ENCODE data around the gene ZNF107.

The ZNF107 gene

GRCh38 chr7:64665980-64666662, at the start of gene ZNF107:
Gene ZNF107 (plus strand): TSS chr7:64666133. CDS start chr7:64666283, 150 bp downstream.
- TF ChIP-seq, protein P1, sequence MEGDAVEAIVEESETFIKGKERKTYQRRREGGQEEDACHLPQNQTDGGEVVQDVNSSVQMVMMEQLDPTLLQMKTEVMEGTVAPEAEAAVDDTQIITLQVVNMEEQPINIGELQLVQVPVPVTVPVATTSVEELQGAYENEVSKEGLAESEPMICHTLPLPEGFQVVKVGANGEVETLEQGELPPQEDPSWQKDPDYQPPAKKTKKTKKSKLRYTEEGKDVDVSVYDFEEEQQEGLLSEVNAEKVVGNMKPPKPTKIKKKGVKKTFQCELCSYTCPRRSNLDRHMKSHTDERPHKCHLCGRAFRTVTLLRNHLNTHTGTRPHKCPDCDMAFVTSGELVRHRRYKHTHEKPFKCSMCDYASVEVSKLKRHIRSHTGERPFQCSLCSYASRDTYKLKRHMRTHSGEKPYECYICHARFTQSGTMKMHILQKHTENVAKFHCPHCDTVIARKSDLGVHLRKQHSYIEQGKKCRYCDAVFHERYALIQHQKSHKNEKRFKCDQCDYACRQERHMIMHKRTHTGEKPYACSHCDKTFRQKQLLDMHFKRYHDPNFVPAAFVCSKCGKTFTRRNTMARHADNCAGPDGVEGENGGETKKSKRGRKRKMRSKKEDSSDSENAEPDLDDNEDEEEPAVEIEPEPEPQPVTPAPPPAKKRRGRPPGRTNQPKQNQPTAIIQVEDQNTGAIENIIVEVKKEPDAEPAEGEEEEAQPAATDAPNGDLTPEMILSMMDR (IDR thresholded peaks at IDR 0.05; ENCODE audit: low read depth, low read length, poor library complexity, severe bottlenecking), result no peak
- no peak for TF ChIP-seq EZH2phosphoT487 (IDR thresholded peaks at IDR 0.05; ENCODE audit: borderline replicate concordance, low read length)
- Histone ChIP-seq H3F3A (ENCODE audit: control insufficient read depth, insufficient read depth) (no peaks in the 10 kb centered on the region), H3K79me2 (ENCODE audit: control insufficient read depth, low read length) (peaks cover 58% of the 10 kb centered on the region)

DNA sequence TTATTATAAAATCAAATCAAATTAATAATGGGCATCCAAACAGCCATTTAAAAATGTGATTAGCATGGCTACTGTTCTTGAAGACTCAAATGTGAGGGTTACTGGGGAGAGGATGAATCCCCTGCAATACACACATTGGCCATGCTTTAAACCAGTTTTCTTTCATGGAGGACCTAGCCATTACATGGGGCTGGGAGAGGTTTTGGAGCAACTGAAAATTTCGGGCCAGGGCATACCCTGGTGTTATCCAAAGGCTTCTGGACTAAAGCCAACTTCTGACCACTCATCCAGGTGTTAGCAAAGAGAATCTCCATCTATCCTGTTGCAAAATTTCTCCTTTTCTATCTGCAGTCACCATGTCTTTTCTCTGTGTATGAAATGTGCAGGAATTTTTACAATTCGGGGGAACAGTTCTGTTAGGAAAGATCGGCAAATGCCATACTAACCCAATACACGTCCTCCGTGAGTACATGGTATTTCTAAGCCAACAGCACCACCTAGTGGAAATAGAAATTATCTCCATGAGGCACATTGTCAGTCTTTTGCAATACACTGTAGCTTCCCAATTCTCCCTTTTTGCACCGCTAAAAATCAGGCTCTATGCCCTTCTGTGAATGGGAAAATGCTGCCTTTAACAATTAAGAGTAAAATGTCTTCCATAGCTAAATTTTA, 47.0 kb upstream of the ZNF107 start:
- TF ChIP-seq, protein P1 (IDR thresholded peaks at IDR 0.05; ENCODE audit: low read depth, low read length, poor library complexity, severe bottlenecking), result peak; percentile 82
- no peak for TF ChIP-seq EZH2phosphoT487 (IDR thresholded peaks at IDR 0.05; ENCODE audit: borderline replicate concordance, low read length)
- Histone ChIP-seq H3F3A (ENCODE audit: control insufficient read depth, insufficient read depth) (no peaks in the 10 kb centered on the region), H3K4me2 (ENCODE audit: low read length) (no peak overlapping the region), H3K9me3 (ENCODE audit: control insufficient read depth, insufficient read depth, low read length) (peaks cover 19% of the 10 kb centered on the region), H3K27ac (ENCODE audit: low read depth, low read length) (no peak overlapping the region), H3K9me2 (replicated peaks; ENCODE audit: control insufficient read depth, low read length) (no peaks in the 10 kb centered on the region), H3K27me3 (ENCODE audit: control insufficient read depth, low read length) (no peaks in the 10 kb centered on the region), H4K20me1 (ENCODE audit: control insufficient read depth, insufficient read depth, low read depth, low read length) (no peaks in the 10 kb centered on the region), H3K4me3 (ENCODE audit: low read length) (no peak overlapping the region), H3K4me1 (ENCODE audit: control insufficient read depth, low read length) (no peaks in the 10 kb centered on the region), H3K79me2 (ENCODE audit: control insufficient read depth, low read length) (no peaks in the 10 kb centered on the region), H3K36me3 (ENCODE audit: control insufficient read depth, low read length) (no peaks in the 10 kb centered on the region)

More at GRCh38 chr7:64665980-64666662, at the start of gene ZNF107:
- H3K36me3 ChIP-seq (ENCODE audit: control insufficient read depth, low read length), result peaks cover 46% of the 10 kb centered on the region
- H3K27ac ChIP-seq (ENCODE audit: low read depth, low read length), result peak within 1 kb of the TSS; percentile 57
- H3K4me1 ChIP-seq (ENCODE audit: control insufficient read depth, low read length), result peaks cover 30% of the 10 kb centered on the region
- no peaks in the 10 kb centered on the region for H3K27me3 ChIP-seq (ENCODE audit: control insufficient read depth, low read length)
- 0 out of 2 replicates have a peak, but pooled peaks cover 3% of the 10 kb centered on the region for H4K20me1 ChIP-seq (ENCODE audit: control insufficient read depth, insufficient read depth, low read depth, low read length)
- H3K9me3 ChIP-seq (ENCODE audit: control insufficient read depth, insufficient read depth, low read length), result peaks cover 12% of the 10 kb centered on the region; the same call in 1 of the 2 replicates
- H3K4me2 ChIP-seq (ENCODE audit: low read length), result peak within 1 kb of the TSS; percentile 89
- H3K9me2 ChIP-seq (replicated peaks; ENCODE audit: control insufficient read depth, low read length), result no peaks in the 10 kb centered on the region
- H3K4me3 ChIP-seq (ENCODE audit: low read length), result peak within 1 kb of the TSS; percentile 93

DNA sequence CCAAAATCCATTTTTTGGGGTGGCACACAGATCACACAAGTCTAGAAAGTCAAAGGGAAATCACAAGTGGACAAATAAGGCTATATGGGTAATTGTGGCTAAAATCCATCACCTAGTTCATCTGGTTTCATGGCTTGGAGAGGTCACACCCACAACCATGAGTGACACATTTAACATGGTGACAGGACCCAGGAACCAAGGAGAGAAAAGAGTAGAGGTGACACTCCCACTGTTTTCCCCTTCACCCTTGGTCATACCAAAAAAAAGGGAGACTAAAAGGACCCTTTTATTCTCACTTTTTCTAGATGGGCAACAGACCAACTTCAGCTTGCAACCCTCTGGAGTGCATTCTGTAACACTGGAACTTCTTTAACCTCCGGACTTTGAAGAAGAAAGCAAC, 46.2 kb upstream of the ZNF107 start:
- TF ChIP-seq EZH2phosphoT487 (IDR thresholded peaks at IDR 0.05; ENCODE audit: borderline replicate concordance, low read length), result no peak
- TF ChIP-seq, protein P1 (IDR thresholded peaks at IDR 0.05; ENCODE audit: low read depth, low read length, poor library complexity, severe bottlenecking), result no peak
- Histone ChIP-seq H3K4me3 (ENCODE audit: low read length) (no peak overlapping the region), H4K20me1 (ENCODE audit: control insufficient read depth, insufficient read depth, low read depth, low read length) (no peaks in the 10 kb centered on the region), H3K27me3 (ENCODE audit: control insufficient read depth, low read length) (no peaks in the 10 kb centered on the region), H3K79me2 (ENCODE audit: control insufficient read depth, low read length) (no peaks in the 10 kb centered on the region), H3K4me2 (ENCODE audit: low read length) (no peak overlapping the region), H3K9me3 (ENCODE audit: control insufficient read depth, insufficient read depth, low read length) (peaks cover 19% of the 10 kb centered on the region), H3F3A (ENCODE audit: control insufficient read depth, insufficient read depth) (no peaks in the 10 kb centered on the region), H3K4me1 (ENCODE audit: control insufficient read depth, low read length) (no peaks in the 10 kb centered on the region), H3K36me3 (ENCODE audit: control insufficient read depth, low read length) (no peaks in the 10 kb centered on the region), H3K27ac (ENCODE audit: low read depth, low read length) (no peak overlapping the region), H3K9me2 (replicated peaks; ENCODE audit: control insufficient read depth, low read length) (no peaks in the 10 kb centered on the region)

Data from DOHH2 (cell line).